ENCODE data around the gene BRIP1. TPM values are rescaled to one million over a fixed set of nuclear protein-coding genes. Genes with fewer than 3 reads are reported as not detected.

Gene BRIP1
- total and polyA plus RNA-seq, 10 of the 15 experiments (the other 5 are each of a cell fraction or from before 2014, with no cell fraction given), result 4.0 to 24.2 (median 12.8) TPM

GRCh38 chr17:61764846-61765245 is 98.5 kb downstream of the BRIP1 start (continued):
- TF ChIP-seq TARDBP (IDR thresholded peaks at IDR 0.05; ENCODE audit: borderline replicate concordance) (no peak), SMC3 (IDR thresholded peaks at IDR 0.05; ENCODE audit: borderline replicate concordance, low read length) (no peak), NR2C1 (IDR thresholded peaks at IDR 0.05) (peak; percentile 40; the same call in 1 of the 2 replicates), SUZ12 (IDR thresholded peaks at IDR 0.05; ENCODE audit: unreplicated experiment) (no peak), TCF12 (IDR thresholded peaks at IDR 0.05; ENCODE audit: low read depth, low read length) (no peak), CBFB (IDR thresholded peaks at IDR 0.05; ENCODE audit: low read depth) (no peak), HDGF (IDR thresholded peaks at IDR 0.05) (no peak), ATF7 (IDR thresholded peaks at IDR 0.05; ENCODE audit: low read depth) (no peak), LARP7 (IDR thresholded peaks at IDR 0.05) (no peak)

GRCh38 chr17:61761827-61762226 is 101.5 kb downstream of the BRIP1 start:
- H2AFZ ChIP-seq (ENCODE audit: control insufficient read depth, low read depth, low read length), result no peak overlapping the region
- ChIA-PET POLR2A (interaction anchor here (0.6 kb wide), 1 partner anchor 83 kb away, joined by 4 read pairs; no protein-coding TSS in a partner anchor), SMC1A (ENCODE audit: uncharacterized antibody, unreplicated experiment) (no interaction called here), RAD21 (ENCODE audit: unreplicated experiment) (no interaction called here), CTCF (no interaction called here)
- DNase-seq (ENCODE audit: low read depth, low spot score) (no peak), ATAC-seq (no peak), FAIRE-seq (no peak)
- peaks cover 7% of the 10 kb centered on the region for H3K4me1 ChIP-seq (ENCODE audit: control insufficient read depth, insufficient read depth, low read length)
- WGBS (ENCODE audit: insufficient coverage, insufficient replicate concordance, low lambda C conversion rate, missing lambda C conversion rate), result 98% methylated on average over 2 of the region's 2 CpGs
- intact Hi-C loops (cut with micrococcal nuclease; ENCODE audit: unreplicated experiment) (no loop called here), in situ Hi-C loops (cut with MboI) (no loop called here)
- H3K27ac ChIP-seq (ENCODE audit: control insufficient read depth, insufficient read depth), result no peak overlapping the region
- BruUV-seq (replicated peaks), result no TSS peak
- no peak overlapping the region for H3K4me3 ChIP-seq
- H3K9me3 ChIP-seq (replicated peaks; ENCODE audit: control insufficient read depth, insufficient read depth, low read length), result no peaks in the 10 kb centered on the region; the same call in none of the 3 replicates
- peaks cover 0 to 5% of the 10 kb centered on the region in 2 experiments; a peak in 3 of 4 replicates for H3K36me3 ChIP-seq (ENCODE audit: control insufficient read depth in 2 of 2, insufficient read depth in 2 of 2, low read length in 1 of 2)
- H3K4me2 ChIP-seq (ENCODE audit: control insufficient read depth, insufficient read depth), result no peak overlapping the region
- H3K9ac ChIP-seq (ENCODE audit: control insufficient read depth, insufficient read depth, low read length), result no peak overlapping the region
- no peaks in the 10 kb centered on the region for H4K20me1 ChIP-seq (ENCODE audit: control insufficient read depth, insufficient read depth)
- no peaks in the 10 kb centered on the region for H3K79me2 ChIP-seq (ENCODE audit: control insufficient read depth, insufficient read depth, low read length)
- no peak for TF ChIP-seq NKRF (conservative IDR thresholded peaks at IDR 0.05)
- TF ChIP-seq HCFC1 (IDR thresholded peaks at IDR 0.05; ENCODE audit: low read length), result no peak
- TF ChIP-seq FOS (IDR thresholded peaks at IDR 0.05; ENCODE audit: borderline replicate concordance, extremely low read depth, insufficient read length), result no peak
- no peak for TF ChIP-seq NFYB (IDR thresholded peaks at IDR 0.05; ENCODE audit: insufficient read depth, low read depth, low read length)
- no peaks in the 10 kb centered on the region for H3K27me3 ChIP-seq (replicated peaks in 1 of 2; ENCODE audit: control insufficient read depth in 2 of 2, insufficient read depth in 2 of 2, low read length in 1 of 2)
